Neuronal stem cell (in vitro differentiated cells): Measurements from ENCODE around the gene PRIM1.
"Not testable (repeated sequence)": the region's sequence is repeated elsewhere in the genome, so short reads cannot be mapped to it uniquely, and the experiment has no call there.

ENCODE experiments used
- DNase-seq: peaks from one replicate; pipeline ENCODE4 v3.0.0-alpha.2; 2013; ENCODE audit warnings: low spot score
- H2AFZ ChIP-seq: one replicate; pipeline ENCODE4 v1.6.1; 2013; ENCODE audit warnings: mild to moderate bottlenecking, low read length, inconsistent platforms
- H2AK5ac ChIP-seq: 2 replicates; pipeline ENCODE4 v1.6.1; 2013; ENCODE audit warnings: low read depth, mild to moderate bottlenecking, inconsistent platforms, low read length, moderate library complexity, mixed read lengths
- H2BK120ac ChIP-seq: 2 replicates; pipeline ENCODE4 v1.6.1; 2013; ENCODE audit warnings: low read depth, mild to moderate bottlenecking, inconsistent platforms, low read length, moderate library complexity, mixed read lengths
- H2BK12ac ChIP-seq: one replicate; pipeline ENCODE4 v1.6.1; 2013; ENCODE audit warnings: low read length, inconsistent platforms
- H2BK15ac ChIP-seq: 2 replicates; pipeline ENCODE4 v1.6.1; 2013; ENCODE audit warnings: mild to moderate bottlenecking, low read length, inconsistent platforms, mixed read lengths
- H2BK5ac ChIP-seq: one replicate; pipeline ENCODE4 v1.6.1; 2013; ENCODE audit warnings: inconsistent platforms, mild to moderate bottlenecking, low read length, moderate library complexity
- H3K14ac ChIP-seq: one replicate; pipeline ENCODE4 v1.6.1; 2013; ENCODE audit warnings: low read length, inconsistent platforms
- H3K18ac ChIP-seq: 2 replicates; pipeline ENCODE4 v1.6.1; 2013; ENCODE audit warnings: low read length, inconsistent platforms
- H3K23ac ChIP-seq: 2 replicates; pipeline ENCODE4 v1.6.1; 2013; ENCODE audit warnings: low read depth, mild to moderate bottlenecking, mixed read lengths, low read length, inconsistent platforms; ENCODE audit not compliant: poor library complexity
- H3K27ac ChIP-seq: replicated peaks from 3 replicates; pipeline ENCODE4 v1.5.1; 2013; ENCODE audit warnings: low read length, inconsistent platforms
- H3K27me3 ChIP-seq, 3 experiments: 2 replicates each; pipeline ENCODE4 v1.6.1; 2013; ENCODE audit warnings: low read length in 3 of 3, mild to moderate bottlenecking in 2 of 3, inconsistent platforms in 1 of 3, low read depth in 1 of 3, mixed read lengths in 1 of 3, moderate library complexity in 1 of 3; ENCODE audit not compliant: control insufficient read depth in 3 of 3, insufficient read depth in 3 of 3
- H3K36me3 ChIP-seq, 2 donors: replicated peaks in 1 of 2; 2 replicates each; pipeline ENCODE4 v1.6.1; 2013; ENCODE audit warnings: low read length in 2 of 2; ENCODE audit not compliant: control insufficient read depth in 2 of 2, insufficient read depth in 2 of 2
- H3K4ac ChIP-seq: 2 replicates; pipeline ENCODE4 v1.6.1; 2013; ENCODE audit warnings: inconsistent platforms, mild to moderate bottlenecking, low read length, moderate library complexity
- H3K4me1 ChIP-seq, 2 donors: 1 replicate in 1 of 2; 2 replicates in 1 of 2; pipeline ENCODE4 v1.6.1; 2013; ENCODE audit warnings: low read length in 2 of 2, low read depth in 1 of 2; ENCODE audit not compliant: control insufficient read depth in 2 of 2, insufficient read depth in 1 of 2
- H3K4me2 ChIP-seq: one replicate; pipeline ENCODE4 v1.6.1; 2013; ENCODE audit warnings: mild to moderate bottlenecking, low read length, inconsistent platforms; ENCODE audit not compliant: insufficient read depth, poor library complexity, severe bottlenecking
- H3K4me3 ChIP-seq, 2 donors: 2 replicates each; pipeline ENCODE4 v1.5.1; 2013; ENCODE audit warnings: low read length in 2 of 2, mild to moderate bottlenecking in 2 of 2, inconsistent platforms in 1 of 2, moderate library complexity in 1 of 2
- H3K79me1 ChIP-seq: one replicate; pipeline ENCODE4 v1.6.1; 2013; ENCODE audit warnings: low read depth, mild to moderate bottlenecking, inconsistent platforms, low read length, moderate library complexity
- H3K9ac ChIP-seq: one replicate; pipeline ENCODE4 v1.6.1; 2013; ENCODE audit warnings: mild to moderate bottlenecking, low read depth, low read length, inconsistent platforms; ENCODE audit not compliant: poor library complexity
- H3K9me3 ChIP-seq, 2 donors: replicated peaks in 1 of 2; 2 replicates each; pipeline versions ENCODE3 to v1.6.1; 2013; ENCODE audit warnings: low read length in 2 of 2, mild to moderate bottlenecking in 2 of 2, inconsistent platforms in 1 of 2, low read depth in 1 of 2, mixed read lengths in 1 of 2, moderate library complexity in 1 of 2; ENCODE audit not compliant: control insufficient read depth in 2 of 2, insufficient read depth in 1 of 2
- H4K8ac ChIP-seq: one replicate; pipeline ENCODE4 v1.6.1; 2013; ENCODE audit warnings: low read depth, mild to moderate bottlenecking, inconsistent platforms, low read length, moderate library complexity
- H4K91ac ChIP-seq: one replicate; pipeline ENCODE4 v1.6.1; 2013; ENCODE audit warnings: low read length, low read depth, mild to moderate bottlenecking, inconsistent platforms; ENCODE audit not compliant: poor library complexity
- WGBS, 2 donors: extraction: QIAGEN DNeasy Blood & Tissue Kit; methylation state at CpG; one replicate each; pipeline ENCODE4 v1.1.7; 2013; ENCODE audit warnings: missing lambda C conversion rate in 2 of 2, mixed read lengths in 1 of 2; ENCODE audit not compliant: insufficient read length in 2 of 2, insufficient replicate concordance in 1 of 2; ENCODE audit errors: extremely low coverage in 2 of 2; 5-methylcytosine and 5-hydroxymethylcytosine counted together

Gene PRIM1

GRCh38 chr12:56749853-56750252 lies 2.3 kb downstream of the PRIM1 start:
- Histone ChIP-seq H4K91ac (no peak overlapping the region), H3K23ac (no peak overlapping the region), H2AFZ (no peak overlapping the region), H2BK5ac (no peak overlapping the region), H3K36me3 (peaks cover 12 to 57% of the 10 kb centered on the region in 2 donors), H3K4me2 (no peak overlapping the region), H2BK15ac (no peak overlapping the region), H3K4ac (no peak overlapping the region), H4K8ac (no peak overlapping the region), H3K9ac (no peak overlapping the region), H2AK5ac (no peak overlapping the region), H3K27ac (no peak overlapping the region), H3K9me3 (no peaks in the 10 kb centered on the region), H3K4me1 (no peaks in the 10 kb centered on the region), H2BK12ac (no peak overlapping the region), H3K79me1 (peaks cover 1% of the 10 kb centered on the region), H3K14ac (no peak overlapping the region), H3K4me3 (no peak overlapping the region), H3K27me3 (peaks cover 0 to 2% (median 0%) of the 10 kb centered on the region in 3 experiments), H3K18ac (no peak overlapping the region), H2BK120ac (no peak overlapping the region)
- no peak for DNase-seq

GRCh38 chr12:56749359-56749758 lies 2.8 kb downstream of the PRIM1 start:
- DNase-seq, result no peak
- Histone ChIP-seq H3K23ac (no peak overlapping the region), H2AFZ (no peak overlapping the region), H2BK15ac (no peak overlapping the region), H3K36me3 (peaks cover 12 to 62% of the 10 kb centered on the region in 2 donors), H2BK12ac (no peak overlapping the region), H3K27me3 (peaks cover 0 to 2% (median 0%) of the 10 kb centered on the region in 3 experiments), H3K9ac (no peak overlapping the region), H4K8ac (no peak overlapping the region), H3K27ac (no peak overlapping the region), H3K4ac (no peak overlapping the region), H4K91ac (no peak overlapping the region), H2BK120ac (no peak overlapping the region), H3K4me3 (no peak overlapping the region), H3K4me1 (no peaks in the 10 kb centered on the region), H3K18ac (no peak overlapping the region), H3K4me2 (no peak overlapping the region), H3K9me3 (no peaks in the 10 kb centered on the region), H2BK5ac (no peak overlapping the region), H3K79me1 (peaks cover 1% of the 10 kb centered on the region), H2AK5ac (no peak overlapping the region), H3K14ac (no peak overlapping the region)
- no CpG with 5 or more reads among the region's 2 CpGs for WGBS, 2 donors

GRCh38 chr12:56728139-56728861 lies 23.8 kb downstream of the PRIM1 start:
- no peak overlapping the region for H4K8ac ChIP-seq
- H3K9ac ChIP-seq, result no peak overlapping the region
- no peak overlapping the region for H2BK15ac ChIP-seq
- H2BK120ac ChIP-seq, result no peak overlapping the region
- no peak overlapping the region for H3K4me2 ChIP-seq
- H3K79me1 ChIP-seq, result peaks cover 2% of the 10 kb centered on the region
- no peak overlapping the region for H2AK5ac ChIP-seq
- H4K91ac ChIP-seq, result no peak overlapping the region
- H3K27ac ChIP-seq, result no peak overlapping the region
- H2BK12ac ChIP-seq, result no peak overlapping the region
- no peak overlapping the region for H3K14ac ChIP-seq
- no peak overlapping the region for H2BK5ac ChIP-seq
- H3K18ac ChIP-seq, result no peak overlapping the region
- no CpG with 5 or more reads among the region's 11 CpGs for WGBS, 2 donors
- no peak overlapping the region for H3K23ac ChIP-seq
- H3K27me3 ChIP-seq, result no peaks in the 10 kb centered on the region
- H3K4me1 ChIP-seq, result no peaks in the 10 kb centered on the region
- H2AFZ ChIP-seq, result no peak overlapping the region
- H3K4ac ChIP-seq, result no peak overlapping the region
- DNase-seq, result no peak
- peaks cover 6 to 66% of the 10 kb centered on the region in 2 donors for H3K36me3 ChIP-seq
- H3K4me3 ChIP-seq, result no peak overlapping the region
- H3K9me3 ChIP-seq, result no peaks in the 10 kb centered on the region

GRCh38 chr12:56726196-56726675 lies 25.9 kb downstream of the PRIM1 start:
- WGBS, 2 donors, result no CpG with 5 or more reads among the region's 15 CpGs
- H3K9me3 ChIP-seq, result not testable (repeated sequence)

More at GRCh38 chr12:56726196-56726675, 25.9 kb downstream of the PRIM1 start:
- not testable (repeated sequence) for H2AK5ac ChIP-seq, H3K14ac ChIP-seq, H3K23ac ChIP-seq, H4K91ac ChIP-seq, H2AFZ ChIP-seq, H3K4ac ChIP-seq, H3K27ac ChIP-seq, H4K8ac ChIP-seq, H3K27me3 ChIP-seq, H2BK5ac ChIP-seq, H3K79me1 ChIP-seq, H3K4me2 ChIP-seq, H2BK12ac ChIP-seq, DNase-seq, H2BK120ac ChIP-seq, H2BK15ac ChIP-seq, H3K18ac ChIP-seq, H3K9ac ChIP-seq
- peaks cover 9 to 70% of the 10 kb centered on the region in 2 donors for H3K36me3 ChIP-seq
- H3K4me1 ChIP-seq, result peaks cover 11 to 14% of the 10 kb centered on the region in 2 donors
- peak overlapping the region in 1 of 2 donors; percentile 82 for H3K4me3 ChIP-seq
